GM12875 (cell line): ENCODE measurements around the gene C19orf85.
A peak's percentile ranks its signal among the peaks of the same experiment; 100 is the strongest.

Experiments
- H3K4me3 ChIP-seq: one replicate; pipeline ENCODE4 v1.5.1; 2011; ENCODE audit warnings: low read depth, low read length, control low read depth
- TF ChIP-seq, protein P1 (sequence below): IDR thresholded peaks from 2 replicates; pipeline ENCODE4 v1.5.1; 2011; ENCODE audit warnings: low read depth, mild to moderate bottlenecking, control low read depth, inconsistent platforms, low read length, moderate library complexity, borderline replicate concordance; ENCODE audit not compliant: insufficient read depth

Gene C19orf85

DNA sequence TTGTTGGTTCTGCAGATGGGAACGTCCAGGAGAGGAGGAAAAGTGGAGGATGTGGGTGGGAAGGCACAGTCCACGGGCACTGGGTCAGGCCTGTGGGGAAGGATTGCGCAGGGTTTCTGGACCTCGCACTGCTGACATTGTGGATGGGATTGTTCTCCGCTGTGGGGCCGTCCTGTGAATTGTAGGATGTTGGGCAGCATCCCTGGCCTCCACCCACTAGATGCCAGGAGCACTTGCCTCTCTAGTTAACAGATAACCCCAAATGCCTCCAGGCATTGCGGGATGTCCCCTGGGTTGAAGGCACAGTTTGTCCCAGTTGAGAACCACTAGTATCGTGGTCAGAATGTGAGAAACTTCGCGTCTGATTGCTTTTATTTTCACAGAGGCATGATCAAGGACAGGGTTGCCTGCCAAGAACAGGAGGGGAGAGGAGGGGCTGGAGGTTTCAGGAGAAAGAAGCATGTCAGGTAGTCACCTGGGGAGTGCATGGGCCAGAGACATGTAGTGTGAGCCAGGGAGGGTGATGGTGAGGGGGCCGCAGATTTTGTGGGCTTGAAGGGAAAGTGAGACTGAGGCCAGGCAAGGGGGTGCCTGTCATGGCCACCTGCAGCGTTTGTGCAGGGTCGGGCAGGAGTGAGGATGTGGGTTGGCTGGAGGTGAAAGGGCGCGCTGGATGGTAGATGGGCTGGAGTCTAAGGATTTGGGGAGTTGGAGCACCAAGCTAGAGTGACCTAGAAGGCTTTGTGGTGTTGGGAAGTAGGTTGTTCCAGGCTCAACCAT, 15.1 kb upstream of the C19orf85 start:
- TF ChIP-seq, protein P1, sequence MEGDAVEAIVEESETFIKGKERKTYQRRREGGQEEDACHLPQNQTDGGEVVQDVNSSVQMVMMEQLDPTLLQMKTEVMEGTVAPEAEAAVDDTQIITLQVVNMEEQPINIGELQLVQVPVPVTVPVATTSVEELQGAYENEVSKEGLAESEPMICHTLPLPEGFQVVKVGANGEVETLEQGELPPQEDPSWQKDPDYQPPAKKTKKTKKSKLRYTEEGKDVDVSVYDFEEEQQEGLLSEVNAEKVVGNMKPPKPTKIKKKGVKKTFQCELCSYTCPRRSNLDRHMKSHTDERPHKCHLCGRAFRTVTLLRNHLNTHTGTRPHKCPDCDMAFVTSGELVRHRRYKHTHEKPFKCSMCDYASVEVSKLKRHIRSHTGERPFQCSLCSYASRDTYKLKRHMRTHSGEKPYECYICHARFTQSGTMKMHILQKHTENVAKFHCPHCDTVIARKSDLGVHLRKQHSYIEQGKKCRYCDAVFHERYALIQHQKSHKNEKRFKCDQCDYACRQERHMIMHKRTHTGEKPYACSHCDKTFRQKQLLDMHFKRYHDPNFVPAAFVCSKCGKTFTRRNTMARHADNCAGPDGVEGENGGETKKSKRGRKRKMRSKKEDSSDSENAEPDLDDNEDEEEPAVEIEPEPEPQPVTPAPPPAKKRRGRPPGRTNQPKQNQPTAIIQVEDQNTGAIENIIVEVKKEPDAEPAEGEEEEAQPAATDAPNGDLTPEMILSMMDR = no peak
- no peak overlapping the region for H3K4me3 ChIP-seq

DNA sequence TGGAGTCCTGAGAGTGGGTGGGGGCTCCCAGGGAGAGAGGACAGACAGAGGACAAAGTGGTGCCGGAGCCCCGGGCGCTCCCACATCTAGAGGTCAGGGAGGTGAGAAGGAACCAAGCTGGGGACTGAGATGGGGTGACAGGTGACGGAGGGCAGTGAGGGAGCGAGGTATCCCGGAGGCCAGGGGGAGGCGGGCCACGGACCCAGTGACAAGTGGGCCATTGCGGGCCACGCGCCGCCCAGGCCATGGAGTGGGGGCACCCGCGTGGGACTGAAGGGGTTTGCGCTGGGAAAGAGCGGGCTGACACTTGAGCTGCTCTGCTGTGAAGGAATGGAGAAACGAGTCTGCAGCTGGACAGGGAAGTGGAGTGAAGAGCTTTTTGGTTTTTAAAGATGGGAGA, 14.5 kb upstream of the C19orf85 start:
- no peak overlapping the region for H3K4me3 ChIP-seq
- TF ChIP-seq, protein P1 = no peak

DNA sequence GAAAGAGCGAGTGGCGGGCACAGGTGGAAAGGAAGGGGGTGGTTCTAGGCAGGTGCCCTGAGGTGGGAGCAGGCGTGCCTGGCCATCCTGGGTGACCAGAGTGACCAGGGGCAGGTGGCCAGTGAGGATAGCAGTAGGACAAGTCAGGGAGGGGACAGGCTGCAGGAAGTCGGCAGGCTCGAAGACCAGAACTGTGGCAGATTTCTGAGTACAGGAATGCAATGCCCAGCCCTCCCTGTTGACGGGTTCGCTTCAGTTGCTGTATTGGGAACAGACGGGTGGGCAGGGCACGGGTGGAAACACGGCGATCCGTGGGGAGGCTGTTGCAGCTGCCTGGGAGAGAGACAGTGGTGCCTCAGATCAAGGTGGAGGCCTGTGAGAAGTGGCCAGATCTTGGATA, 13.8 kb upstream of the C19orf85 start:
- no peak overlapping the region for H3K4me3 ChIP-seq
- TF ChIP-seq, protein P1 = no peak

DNA sequence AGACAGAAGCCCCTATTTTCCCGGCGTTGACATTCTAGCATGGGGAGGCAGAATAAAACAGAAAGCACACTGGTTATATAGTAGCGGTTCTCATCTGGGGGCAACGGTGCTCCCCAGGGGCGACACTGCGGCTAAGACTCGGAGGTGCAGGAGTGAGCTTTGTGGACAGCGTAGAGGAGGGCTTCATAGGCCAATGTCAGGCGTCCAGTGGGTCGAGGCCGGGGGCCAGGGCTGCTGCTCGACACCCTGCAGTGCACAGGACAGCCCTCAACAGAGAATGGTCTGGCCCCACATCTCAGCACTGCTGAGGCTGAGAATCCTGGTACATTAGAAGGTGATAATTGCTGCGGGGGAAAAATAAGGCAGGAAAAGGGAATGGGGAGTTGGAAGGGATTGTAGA, 13.4 kb upstream of the C19orf85 start:
- H3K4me3 ChIP-seq = no peak overlapping the region
- TF ChIP-seq, protein P1 = no peak

DNA sequence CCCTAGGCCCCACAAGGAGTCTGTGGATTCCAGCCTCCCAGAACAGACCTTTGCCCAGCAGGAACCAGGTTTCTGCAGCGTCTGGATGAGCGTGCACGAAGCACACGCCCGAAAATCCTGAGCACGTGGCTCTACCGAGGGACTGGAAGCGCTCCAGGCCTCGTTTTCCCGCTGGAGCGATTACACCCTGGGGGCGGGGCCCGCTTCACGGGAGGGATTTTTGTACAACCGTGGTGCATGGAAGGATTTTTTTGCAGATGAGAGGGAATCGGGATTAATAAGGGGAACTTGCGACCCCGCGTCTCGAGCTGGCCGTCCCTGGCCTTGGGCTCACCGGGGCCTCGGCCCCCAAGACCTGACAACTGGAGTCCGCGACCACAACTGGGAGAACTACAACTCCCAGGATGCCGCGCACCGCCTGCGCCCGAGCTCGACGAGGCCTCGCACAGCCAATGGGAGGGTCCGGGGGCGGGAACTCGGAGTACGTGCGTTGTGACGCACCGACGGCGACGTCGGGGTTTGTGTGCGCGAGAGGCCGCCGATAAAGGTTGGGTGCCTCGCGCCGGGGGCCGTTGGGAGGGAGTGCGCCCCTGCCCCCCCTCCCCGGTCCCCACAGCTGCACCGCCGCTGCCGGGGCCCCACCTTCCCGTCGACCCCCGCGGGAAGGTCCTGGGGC, 11.7 kb upstream of the C19orf85 start, which contains the start of gene ZNF628:
Gene ZNF628, plus strand, starts transcription at position 518 of the 676 bp plus-strand sequence. CDS start 3,294 bp downstream, outside the sequence.
- H3K4me3 ChIP-seq = peak within 1 kb of the TSS; percentile 52

DNA sequence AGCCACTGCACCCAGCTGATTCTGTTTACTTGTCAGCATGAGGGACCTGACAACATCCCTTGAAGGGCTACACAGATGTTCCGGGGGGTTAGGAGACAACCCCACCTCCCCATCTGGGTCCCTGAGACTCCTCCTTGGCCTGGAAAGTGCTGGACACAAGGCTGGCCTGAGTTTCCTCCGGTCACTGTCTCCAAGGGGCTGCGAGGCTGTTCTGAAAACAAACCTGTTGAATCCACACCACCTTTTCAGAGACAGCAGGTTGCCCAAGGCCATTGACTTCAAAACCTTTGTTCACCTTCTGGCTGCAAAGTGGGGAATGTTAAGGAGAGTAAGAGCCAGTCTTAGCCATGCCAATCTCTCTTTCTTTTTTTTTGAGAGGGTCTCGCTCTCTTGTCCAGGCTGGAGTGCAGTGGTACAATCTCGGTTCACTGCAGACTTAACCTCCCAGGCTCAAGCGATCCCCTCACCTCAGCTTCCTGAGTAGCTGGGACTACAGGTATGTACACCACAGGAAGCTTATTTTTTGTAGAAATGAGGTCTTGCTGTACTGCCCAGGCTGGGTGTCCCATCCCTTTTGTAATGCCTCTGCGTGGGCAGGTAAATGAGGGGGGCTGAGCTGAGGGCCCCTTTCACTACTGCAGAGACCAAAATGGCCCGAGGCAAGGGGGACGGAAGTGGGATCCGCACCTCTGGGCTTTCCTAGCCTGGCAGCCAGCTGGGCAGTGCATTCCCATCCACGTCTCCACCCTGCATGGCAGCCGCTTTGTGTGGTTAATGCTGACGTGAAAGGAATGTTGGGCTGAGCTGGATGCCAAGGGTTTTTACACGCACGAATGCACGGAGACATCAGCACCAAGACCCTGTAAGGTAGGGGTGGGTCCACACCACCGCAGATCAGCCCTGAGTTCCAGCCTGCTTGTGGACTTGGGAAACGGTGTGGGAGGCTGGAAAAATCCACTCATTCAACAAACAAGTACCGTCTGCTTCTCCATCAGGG, 10.0 kb upstream of the C19orf85 start:
- TF ChIP-seq, protein P1 = no peak
- H3K4me3 ChIP-seq = no peak overlapping the region

More for the DNA sequence above, 11.7 kb upstream of the C19orf85 start, which contains the start of gene ZNF628:
- TF ChIP-seq, protein P1 = no peak
